ENCODE data around the gene SLC26A11.
"Not testable (repeated sequence)": the region's sequence is repeated elsewhere in the genome, so short reads cannot be mapped to it uniquely, and the experiment has no call there.

SLC26A11 gene

GRCh38 chr17:80198144-80198661 is 22.0 kb upstream of the SLC26A11 start:
- DNase-seq, result no peak

GRCh38 chr17:80199295-80199694 is 20.9 kb upstream of the SLC26A11 start:
- DNase-seq, result not testable (repeated sequence)

- no peak for DNase-seq
Observed at GRCh38 chr17:80201446-80201845, 18.8 kb upstream of the SLC26A11 start.

- DNase-seq, result no peak
Observed at GRCh38 chr17:80202197-80202596, 18.0 kb upstream of the SLC26A11 start.

- no peak for DNase-seq
Observed at GRCh38 chr17:80203471-80203963, 16.7 kb upstream of the SLC26A11 start.

GRCh38 chr17:80204626-80205468 is 15.4 kb upstream of the SLC26A11 start:
- no peak for DNase-seq

GRCh38 chr17:80205811-80206210 is 14.4 kb upstream of the SLC26A11 start:
- no peak for DNase-seq

GRCh38 chr17:80208050-80208449 is 12.2 kb upstream of the SLC26A11 start:
- no peak for DNase-seq

- DNase-seq, result no peak
Observed at GRCh38 chr17:80209765-80210164, 10.5 kb upstream of the SLC26A11 start.

- no peak for DNase-seq
Observed at GRCh38 chr17:80210348-80211108, 9.7 kb upstream of the SLC26A11 start.

GRCh38 chr17:80212109-80212508 is 8.1 kb upstream of the SLC26A11 start:
- DNase-seq, result no peak

GRCh38 chr17:80212511-80212910 is 7.7 kb upstream of the SLC26A11 start:
- DNase-seq, result no peak

- no peak for DNase-seq
Observed at GRCh38 chr17:80212962-80213642, 7.1 kb upstream of the SLC26A11 start.

- no peak for DNase-seq
Observed at GRCh38 chr17:80213643-80213975, 6.6 kb upstream of the SLC26A11 start.

- DNase-seq, result no peak
Observed at GRCh38 chr17:80214012-80214877, 6.0 kb upstream of the SLC26A11 start.

- no peak for DNase-seq
Observed at GRCh38 chr17:80214878-80215210, 5.4 kb upstream of the SLC26A11 start.

GRCh38 chr17:80216473-80217456 is 3.5 kb upstream of the SLC26A11 start:
- no peak for DNase-seq

- DNase-seq, result no peak
Observed at GRCh38 chr17:80217703-80218362, 2.4 kb upstream of the SLC26A11 start.

GRCh38 chr17:80218391-80218790 is 1.8 kb upstream of the SLC26A11 start:
- DNase-seq, result no peak

- DNase-seq, result peak; percentile 88
Observed at GRCh38 chr17:80219013-80219762, 1.0 kb upstream of the SLC26A11 start.
